Breast epithelium (tissue), 4 donors: ENCODE measurements around the gene SMCO3. TPM values are rescaled to one million over a fixed set of nuclear protein-coding genes. Genes with fewer than 3 reads are reported as not detected.

Experiments used
- DNase-seq, 2 donors: peaks; one replicate each; pipeline ENCODE4 v3.0.0-alpha.2; 2019; ENCODE audit warnings: low spot score in 2 of 2
- H3K27ac ChIP-seq, 2 donors: fragments of 200-600 bp; sonication (generic) in 1 of 2; one replicate each; pipeline ENCODE4 v1.5.1; 2016 to 2019; ENCODE audit warnings: mild to moderate bottlenecking in 1 of 2
- H3K27me3 ChIP-seq, 2 donors: fragments of 200-600 bp; sonication (generic) in 1 of 2; one replicate each; pipeline versions ENCODE4 v1.5.1 to v1.6.0; 2017 to 2019; ENCODE audit warnings: control low read depth in 1 of 2, mild to moderate bottlenecking in 1 of 2
- H3K36me3 ChIP-seq: fragments of 200-600 bp; one replicate; pipeline ENCODE4 v1.5.1; 2019
- H3K4me1 ChIP-seq, 2 donors: fragments of 200-600 bp; sonication (generic); one replicate each; pipeline ENCODE4 v1.5.1; 2016 to 2019; ENCODE audit warnings: control low read depth in 1 of 2
- H3K4me3 ChIP-seq, 3 donors: fragments of 200-600 bp; sonication (generic); 1 replicate in 2 of 3; 2 replicates in 1 of 3; pipeline ENCODE4 v1.5.1; 2016 to 2019; ENCODE audit warnings: mild to moderate bottlenecking in 3 of 3, moderate library complexity in 2 of 3
- H3K9me3 ChIP-seq, 2 donors: fragments of 200-600 bp; sonication (generic) in 1 of 2; one replicate each; pipeline ENCODE4 v1.5.1; 2016 to 2019; ENCODE audit warnings: control low read depth in 1 of 2
- POLR2A ChIP-seq: fragments of 450-650 bp; IDR thresholded peaks from one replicate; pipeline ENCODE4 v1.6.1; 2016; ENCODE audit warnings: antibody characterized with exemption, mild to moderate bottlenecking, moderate library complexity
- POLR2AphosphoS5 ChIP-seq, 3 donors: sonication (generic); formaldehyde crosslinking; IDR thresholded peaks; one replicate each; pipeline ENCODE4 v1.6.1; 2017; ENCODE audit warnings: antibody characterized with exemption in 3 of 3
- intact Hi-C: fragments of 100-400 bp; cut with DNase I; formaldehyde crosslinking; loops from one replicate; pipeline ENCODE4 v1.15.1; 2023; ENCODE audit warnings: low total_unique reads
- total RNA-seq, 3 donors: library from RNA; depleted of rRNA; stranded (reverse); fragments of >200 nt; gene quantifications; one replicate each; pipeline ENCODE4 v1.1.0, GENCODE V29; 2016
- TF ChIP-seq, protein P1 (sequence below), 3 donors: fragments of 450-650 bp; IDR thresholded peaks; one replicate each; pipeline ENCODE4 v1.5.1; 2016 to 2017; ENCODE audit warnings: antibody characterized with exemption in 3 of 3, mild to moderate bottlenecking in 3 of 3, moderate library complexity in 3 of 3

Gene SMCO3
- total RNA-seq, 3 donors from 2014 or later: 0.33 to 0.59 TPM; not detected in 1

GRCh38 chr12:14828892-14829291 is 14.9 kb upstream of the SMCO3 start:
- no peak for DNase-seq
- H3K4me1 ChIP-seq: no peaks in the 10 kb centered on the region
- H3K4me3 ChIP-seq: no peak overlapping the region
- H3K9me3 ChIP-seq: no peaks in the 10 kb centered on the region
- intact Hi-C loops: no loop called here
- H3K27me3 ChIP-seq: no peaks in the 10 kb centered on the region
- H3K27ac ChIP-seq: no peak overlapping the region
- no peaks in the 10 kb centered on the region for H3K36me3 ChIP-seq
- TF ChIP-seq POLR2AphosphoS5 (IDR thresholded peaks at IDR 0.05): no peak

GRCh38 chr12:14827043-14827442 is 13.1 kb upstream of the SMCO3 start:
- TF ChIP-seq, protein P1, sequence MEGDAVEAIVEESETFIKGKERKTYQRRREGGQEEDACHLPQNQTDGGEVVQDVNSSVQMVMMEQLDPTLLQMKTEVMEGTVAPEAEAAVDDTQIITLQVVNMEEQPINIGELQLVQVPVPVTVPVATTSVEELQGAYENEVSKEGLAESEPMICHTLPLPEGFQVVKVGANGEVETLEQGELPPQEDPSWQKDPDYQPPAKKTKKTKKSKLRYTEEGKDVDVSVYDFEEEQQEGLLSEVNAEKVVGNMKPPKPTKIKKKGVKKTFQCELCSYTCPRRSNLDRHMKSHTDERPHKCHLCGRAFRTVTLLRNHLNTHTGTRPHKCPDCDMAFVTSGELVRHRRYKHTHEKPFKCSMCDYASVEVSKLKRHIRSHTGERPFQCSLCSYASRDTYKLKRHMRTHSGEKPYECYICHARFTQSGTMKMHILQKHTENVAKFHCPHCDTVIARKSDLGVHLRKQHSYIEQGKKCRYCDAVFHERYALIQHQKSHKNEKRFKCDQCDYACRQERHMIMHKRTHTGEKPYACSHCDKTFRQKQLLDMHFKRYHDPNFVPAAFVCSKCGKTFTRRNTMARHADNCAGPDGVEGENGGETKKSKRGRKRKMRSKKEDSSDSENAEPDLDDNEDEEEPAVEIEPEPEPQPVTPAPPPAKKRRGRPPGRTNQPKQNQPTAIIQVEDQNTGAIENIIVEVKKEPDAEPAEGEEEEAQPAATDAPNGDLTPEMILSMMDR (IDR thresholded peaks at IDR 0.05): no peak
- TF ChIP-seq POLR2AphosphoS5 (IDR thresholded peaks at IDR 0.05): no peak
- no peak for TF ChIP-seq POLR2A
- H3K4me1 ChIP-seq: no peaks in the 10 kb centered on the region
- intact Hi-C loops: no loop called here
- H3K36me3 ChIP-seq: no peaks in the 10 kb centered on the region
- no peaks in the 10 kb centered on the region for H3K27me3 ChIP-seq
- no peak overlapping the region for H3K4me3 ChIP-seq
- no peak for DNase-seq
- H3K27ac ChIP-seq: no peak overlapping the region
- H3K9me3 ChIP-seq: no peaks in the 10 kb centered on the region

- H3K27ac ChIP-seq: no peak overlapping the region
- TF ChIP-seq POLR2AphosphoS5 (IDR thresholded peaks at IDR 0.05): no peak
- no peak for TF ChIP-seq POLR2A
- H3K9me3 ChIP-seq: no peaks in the 10 kb centered on the region
- H3K27me3 ChIP-seq: no peaks in the 10 kb centered on the region
- no peaks in the 10 kb centered on the region for H3K4me1 ChIP-seq
- no peak for DNase-seq
- intact Hi-C loops: no loop called here
- no peaks in the 10 kb centered on the region for H3K36me3 ChIP-seq
- H3K4me3 ChIP-seq: no peak overlapping the region
These were observed 12.5 kb upstream of the SMCO3 start for GRCh38 chr12:14826491-14826890.

DNA sequence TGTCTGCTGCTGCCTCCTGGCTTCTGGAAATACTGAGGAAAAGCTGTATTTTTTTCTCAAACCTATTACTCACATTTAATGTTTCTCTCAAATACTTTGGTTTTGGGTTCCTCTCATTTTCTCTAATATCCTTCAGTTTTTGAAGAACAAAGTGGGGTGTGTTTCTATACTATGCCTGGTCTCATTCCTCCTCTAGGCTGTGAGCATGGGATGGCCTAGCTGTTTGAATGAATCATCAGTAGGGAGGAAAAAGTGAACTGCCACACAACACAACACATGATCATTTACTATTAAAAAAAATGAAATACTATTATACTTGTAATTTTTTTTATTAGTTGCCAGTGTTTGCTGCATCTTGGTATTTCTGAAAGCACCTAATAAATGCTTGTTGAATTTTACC is 11.3 kb upstream of the SMCO3 start:
- TF ChIP-seq, protein P1 (IDR thresholded peaks at IDR 0.05): no peak
- no peak for TF ChIP-seq POLR2A
- TF ChIP-seq POLR2AphosphoS5 (IDR thresholded peaks at IDR 0.05): no peak
- no peaks in the 10 kb centered on the region for H3K27me3 ChIP-seq
- H3K4me1 ChIP-seq: no peaks in the 10 kb centered on the region
- H3K9me3 ChIP-seq: no peaks in the 10 kb centered on the region
- no peaks in the 10 kb centered on the region for H3K36me3 ChIP-seq
- no peak overlapping the region for H3K4me3 ChIP-seq
- no peak for DNase-seq
- H3K27ac ChIP-seq: no peak overlapping the region
- intact Hi-C loops: no loop called here

GRCh38 chr12:14824012-14824634 is 10.1 kb upstream of the SMCO3 start:
- Histone ChIP-seq H3K9me3 (no peaks in the 10 kb centered on the region), H3K27me3 (no peaks in the 10 kb centered on the region), H3K27ac (no peak overlapping the region), H3K4me1 (no peaks in the 10 kb centered on the region), H3K36me3 (no peaks in the 10 kb centered on the region), H3K4me3 (no peak overlapping the region)
- no peak for DNase-seq
- TF ChIP-seq POLR2A: no peak
- no peak for TF ChIP-seq POLR2AphosphoS5 (IDR thresholded peaks at IDR 0.05)
- TF ChIP-seq, protein P1 (IDR thresholded peaks at IDR 0.05): no peak
- intact Hi-C loops: no loop called here

DNA sequence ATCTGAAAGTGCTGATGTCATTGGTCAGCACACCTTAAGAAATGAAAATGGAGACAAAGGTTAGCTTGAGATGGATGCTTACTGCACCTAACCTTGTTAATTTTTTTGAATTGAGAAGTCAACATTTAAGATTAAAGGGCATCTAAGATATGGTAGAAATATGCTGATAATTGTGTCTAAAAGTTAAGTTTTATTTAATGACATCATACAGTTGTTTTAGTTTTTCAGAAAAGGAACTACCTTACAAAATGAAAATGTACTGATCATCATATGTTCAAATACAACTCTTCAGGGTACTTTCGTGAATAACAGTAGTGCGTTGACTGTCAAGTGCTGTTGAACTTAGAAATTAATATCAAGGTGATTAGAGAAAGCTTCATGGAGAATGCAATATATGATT is 2.5 kb downstream of the SMCO3 start:
- TF ChIP-seq POLR2AphosphoS5 (IDR thresholded peaks at IDR 0.05) (no peak), POLR2A (no peak)
- TF ChIP-seq, protein P1 (IDR thresholded peaks at IDR 0.05): no peak
- intact Hi-C loops: no loop called here
- Histone ChIP-seq H3K4me1 (no peaks in the 10 kb centered on the region), H3K27me3 (no peaks in the 10 kb centered on the region), H3K36me3 (no peaks in the 10 kb centered on the region), H3K9me3 (no peaks in the 10 kb centered on the region), H3K4me3 (no peak overlapping the region), H3K27ac (no peak overlapping the region)
- DNase-seq: no peak
